Gastroesophageal sphincter (tissue), 4 donors: ENCODE data around the gene FHIT. TPM values are rescaled to one million over a fixed set of nuclear protein-coding genes. Genes with fewer than 3 reads are reported as not detected.

Experiments
- ATAC-seq: fragments of 150-250 bp; one replicate; pipeline ENCODE4 v1.9.1; 2016; ENCODE audit warnings: mild to moderate bottlenecking, moderate library complexity
- H3K27ac ChIP-seq, 4 donors: fragments of 200-600 bp; sonication (generic) in 3 of 4; 1 replicate in 3 of 4; 2 replicates in 1 of 4; pipeline ENCODE4 v1.5.1; 2016 to 2019
- H3K27me3 ChIP-seq: fragments of 200-600 bp; sonication (generic); one replicate; pipeline ENCODE4 v1.5.1; 2019
- H3K36me3 ChIP-seq, 2 donors: fragments of 200-600 bp; sonication (generic); one replicate each; pipeline ENCODE4 v1.5.1; 2019; ENCODE audit warnings: control low read depth in 1 of 2
- H3K4me1 ChIP-seq, 3 donors: fragments of 200-600 bp; sonication (generic); 1 replicate in 2 of 3; 2 replicates in 1 of 3; pipeline ENCODE4 v1.5.1; 2016 to 2019; ENCODE audit warnings: control low read depth in 2 of 3
- H3K4me3 ChIP-seq, 2 donors: fragments of 200-600 bp; sonication (generic); one replicate each; pipeline ENCODE4 v1.5.1; 2019; ENCODE audit warnings: mild to moderate bottlenecking in 1 of 2, moderate library complexity in 1 of 2
- H3K9me3 ChIP-seq, 3 donors: fragments of 200-600 bp; sonication (generic); one replicate each; pipeline ENCODE4 v1.5.1; 2017 to 2019; ENCODE audit warnings: control low read depth in 2 of 3
- CTCF ChIP-seq, 4 experiments: fragments of 200-600 bp in 2 of 4; fragments of 450-650 bp in 2 of 4; sonication (generic) in 1 of 4; IDR thresholded peaks; one replicate each; pipeline ENCODE4 v1.5.1; 2017 to 2019; ENCODE audit warnings: antibody characterized with exemption in 4 of 4, mild to moderate bottlenecking in 2 of 4, moderate library complexity in 2 of 4
- EP300 ChIP-seq: sonication (generic); formaldehyde crosslinking; IDR thresholded peaks from one replicate; pipeline ENCODE4 v1.6.1; 2017; ENCODE audit warnings: antibody characterized with exemption, mild to moderate bottlenecking
- POLR2A ChIP-seq, 2 donors: fragments of 450-650 bp; IDR thresholded peaks; one replicate each; pipeline ENCODE4 v1.6.1; 2017; ENCODE audit warnings: antibody characterized with exemption in 2 of 2, mild to moderate bottlenecking in 2 of 2, moderate library complexity in 1 of 2
- POLR2AphosphoS5 ChIP-seq: sonication (generic); formaldehyde crosslinking; IDR thresholded peaks from one replicate; pipeline ENCODE4 v1.6.1; 2017; ENCODE audit warnings: antibody characterized with exemption
- WGBS, 2 donors: methylation state at CpG; one replicate each; pipeline ENCODE4 v1.1.5; 2018; ENCODE audit warnings: low coverage in 1 of 2; 5-methylcytosine and 5-hydroxymethylcytosine counted together
- total RNA-seq, 4 donors: library from RNA; depleted of rRNA; stranded (reverse); fragments of >200 nt; gene quantifications; one replicate each; pipeline ENCODE4 v1.1.0, GENCODE V29; 2016

Gene FHIT
- total RNA-seq, 4 donors from 2014 or later = 1.4 to 7.3 (median 3.9) TPM

GRCh38 chr3:60187343-60187742, 1063.9 kb downstream of the FHIT start:
- ATAC-seq = no peak
- TF ChIP-seq POLR2AphosphoS5 (no peak), CTCF (IDR thresholded peaks at IDR 0.05) (no peak), POLR2A (IDR thresholded peaks at IDR 0.05) (no peak), EP300 (no peak)
- WGBS, 2 donors = 91 to 100% methylated on average over 4 of the region's 4 CpGs

GRCh38 chr3:60186359-60186758, 1064.9 kb downstream of the FHIT start:
- Histone ChIP-seq H3K4me1 (no peaks in the 10 kb centered on the region), H3K27me3 (no peaks in the 10 kb centered on the region), H3K36me3 (no peaks in the 10 kb centered on the region), H3K4me3 (no peak overlapping the region), H3K27ac (no peak overlapping the region), H3K9me3 (no peaks in the 10 kb centered on the region)
- WGBS, 2 donors = 56 to 67% methylated on average over 2 to 4 of the region's 4 CpGs
- no peak for ATAC-seq
- TF ChIP-seq EP300 (no peak), POLR2A (IDR thresholded peaks at IDR 0.05) (no peak), CTCF (IDR thresholded peaks at IDR 0.05) (no peak), POLR2AphosphoS5 (no peak)

More at GRCh38 chr3:60187343-60187742, 1063.9 kb downstream of the FHIT start:
- Histone ChIP-seq H3K36me3 (no peaks in the 10 kb centered on the region), H3K4me1 (no peaks in the 10 kb centered on the region), H3K4me3 (no peak overlapping the region), H3K9me3 (no peaks in the 10 kb centered on the region), H3K27ac (no peak overlapping the region), H3K27me3 (no peaks in the 10 kb centered on the region)

GRCh38 chr3:60185161-60185560, 1066.1 kb downstream of the FHIT start:
- no peak overlapping the region for H3K4me3 ChIP-seq
- no peak overlapping the region for H3K27ac ChIP-seq
- H3K4me1 ChIP-seq = no peaks in the 10 kb centered on the region
- no peak for ATAC-seq
- no peaks in the 10 kb centered on the region for H3K27me3 ChIP-seq
- WGBS, 2 donors = 88 to 93% methylated on average over 3 of the region's 3 CpGs
- H3K36me3 ChIP-seq = no peaks in the 10 kb centered on the region
- H3K9me3 ChIP-seq = no peaks in the 10 kb centered on the region
- TF ChIP-seq POLR2AphosphoS5 = no peak
- TF ChIP-seq POLR2A (IDR thresholded peaks at IDR 0.05) = no peak
- TF ChIP-seq CTCF (IDR thresholded peaks at IDR 0.05) = no peak

GRCh38 chr3:60182697-60183096, 1068.6 kb downstream of the FHIT start:
- TF ChIP-seq POLR2A (IDR thresholded peaks at IDR 0.05) (no peak), POLR2AphosphoS5 (no peak)
- Histone ChIP-seq H3K36me3 (no peaks in the 10 kb centered on the region), H3K27ac (no peak overlapping the region), H3K4me1 (no peaks in the 10 kb centered on the region), H3K9me3 (no peaks in the 10 kb centered on the region), H3K27me3 (no peaks in the 10 kb centered on the region), H3K4me3 (no peak overlapping the region)
- no peak for ATAC-seq
- WGBS, 2 donors = 63 to 80% methylated on average over 1 of the region's 1 CpG

GRCh38 chr3:60178931-60179653, 1072.2 kb downstream of the FHIT start:
- H3K27me3 ChIP-seq = no peaks in the 10 kb centered on the region
- H3K9me3 ChIP-seq = no peaks in the 10 kb centered on the region
- TF ChIP-seq EP300 (no peak), POLR2AphosphoS5 (no peak), CTCF (IDR thresholded peaks at IDR 0.05) (no peak), POLR2A (IDR thresholded peaks at IDR 0.05) (no peak)
- no peak overlapping the region for H3K4me3 ChIP-seq
- no peak for ATAC-seq
- H3K27ac ChIP-seq = no peak overlapping the region
- H3K4me1 ChIP-seq = no peaks in the 10 kb centered on the region
- WGBS, 2 donors = 89 to 93% methylated on average over 7 to 8 of the region's 8 CpGs
- H3K36me3 ChIP-seq = no peaks in the 10 kb centered on the region
